GM21390 (cell line): Measurements from ENCODE around the gene TUT4.

ENCODE experiments used
- ATAC-seq: cut with Tn5 transposase; IDR thresholded peaks from one replicate; pipeline ENCODE4 v1.9.1; 2021; ENCODE audit not compliant: unreplicated experiment

Gene TUT4

GRCh38 chr1:52533713-52534112, 19.2 kb downstream of the TUT4 start:
- ATAC-seq: no peak

- ATAC-seq: no peak
These were observed 20.1 kb downstream of the TUT4 start for GRCh38 chr1:52532731-52533327.

- ATAC-seq: no peak
These were observed 20.6 kb downstream of the TUT4 start for GRCh38 chr1:52532247-52532646.

DNA sequence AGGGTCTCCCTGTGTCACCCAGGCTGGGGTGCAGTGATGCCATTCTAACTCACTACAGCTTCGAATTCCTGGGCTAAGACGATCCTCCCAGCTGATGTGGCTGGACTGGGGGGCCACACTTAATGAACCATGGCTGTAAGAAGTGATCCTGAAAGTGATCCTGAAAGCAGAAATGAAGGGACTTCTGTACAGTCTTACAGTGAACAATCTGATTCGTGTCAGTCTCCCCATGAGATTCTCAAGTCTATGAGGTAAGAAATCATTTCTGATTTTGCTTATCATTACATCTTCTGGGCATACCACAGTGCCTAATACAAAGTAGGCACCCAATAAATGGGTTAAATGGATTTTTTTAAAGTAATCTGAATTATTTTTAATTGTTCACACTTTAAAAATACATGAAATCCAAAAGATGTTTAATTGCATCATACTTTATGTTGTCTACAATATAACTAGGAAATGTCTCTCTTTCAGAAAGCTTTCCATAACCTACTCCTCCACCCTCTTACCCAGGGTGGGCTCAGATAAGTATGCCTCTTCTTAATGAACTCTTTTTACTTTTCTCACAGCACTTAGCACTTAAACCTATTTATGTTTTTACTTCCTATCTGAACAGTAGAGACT, 21.5 kb downstream of the TUT4 start:
- ATAC-seq: no peak

- ATAC-seq: no peak
These were observed 22.2 kb downstream of the TUT4 start for GRCh38 chr1:52530563-52531144.

DNA sequence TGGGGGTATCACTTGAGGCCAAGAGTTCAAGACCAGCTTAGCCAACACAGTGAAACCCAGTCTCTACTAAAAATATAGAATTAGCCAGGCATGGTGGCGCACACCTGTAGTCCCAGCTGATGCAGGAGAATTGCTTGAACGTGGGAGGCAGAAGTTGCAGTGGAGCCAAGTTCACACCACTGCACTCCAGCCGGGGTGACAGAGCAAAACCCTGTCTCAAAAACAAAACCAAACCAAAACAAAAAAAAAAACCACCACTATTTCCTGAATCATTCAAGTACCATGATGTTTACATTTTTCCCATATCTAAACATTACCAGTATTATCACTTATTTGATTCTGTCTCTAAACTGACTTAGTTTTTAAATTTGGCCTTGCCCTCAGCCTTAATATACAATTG, 29.5 kb downstream of the TUT4 start:
- ATAC-seq: no peak

DNA sequence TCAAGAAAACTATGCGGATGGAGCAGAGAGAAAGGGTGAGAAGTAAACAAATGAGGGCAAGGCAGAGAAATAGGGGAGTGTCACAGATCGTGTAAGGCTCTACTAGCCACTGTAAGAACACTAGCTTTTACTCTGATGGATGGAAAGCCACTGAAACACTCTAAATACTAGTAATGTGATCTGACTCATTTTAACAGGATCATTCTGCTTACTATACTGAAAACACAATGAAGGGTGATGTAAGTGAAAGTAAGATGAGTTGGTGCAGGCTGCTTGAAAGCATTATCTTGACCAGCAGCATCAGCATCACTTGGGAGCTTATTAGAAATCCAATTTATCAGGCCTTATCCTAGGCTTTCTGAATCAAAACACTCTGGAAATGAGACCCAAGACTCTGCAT, 32.7 kb downstream of the TUT4 start:
- no peak for ATAC-seq

DNA sequence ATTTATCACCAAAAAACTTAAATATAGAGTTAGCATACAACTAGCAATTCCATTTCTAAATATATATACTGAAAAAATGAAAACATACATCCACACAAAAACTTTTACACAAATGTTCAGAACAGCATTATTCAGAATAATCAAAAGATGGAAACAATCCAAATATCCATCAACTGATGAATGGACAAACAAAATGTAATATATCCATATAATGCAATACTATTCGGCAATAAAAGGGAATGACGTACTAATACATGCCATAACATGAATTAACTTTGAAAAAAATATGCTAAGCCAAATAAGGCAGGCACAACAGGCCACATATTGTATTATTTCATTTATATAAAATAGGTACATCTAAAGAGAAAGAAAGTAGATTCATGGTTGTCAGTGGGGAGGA, 33.9 kb downstream of the TUT4 start:
- no peak for ATAC-seq

DNA sequence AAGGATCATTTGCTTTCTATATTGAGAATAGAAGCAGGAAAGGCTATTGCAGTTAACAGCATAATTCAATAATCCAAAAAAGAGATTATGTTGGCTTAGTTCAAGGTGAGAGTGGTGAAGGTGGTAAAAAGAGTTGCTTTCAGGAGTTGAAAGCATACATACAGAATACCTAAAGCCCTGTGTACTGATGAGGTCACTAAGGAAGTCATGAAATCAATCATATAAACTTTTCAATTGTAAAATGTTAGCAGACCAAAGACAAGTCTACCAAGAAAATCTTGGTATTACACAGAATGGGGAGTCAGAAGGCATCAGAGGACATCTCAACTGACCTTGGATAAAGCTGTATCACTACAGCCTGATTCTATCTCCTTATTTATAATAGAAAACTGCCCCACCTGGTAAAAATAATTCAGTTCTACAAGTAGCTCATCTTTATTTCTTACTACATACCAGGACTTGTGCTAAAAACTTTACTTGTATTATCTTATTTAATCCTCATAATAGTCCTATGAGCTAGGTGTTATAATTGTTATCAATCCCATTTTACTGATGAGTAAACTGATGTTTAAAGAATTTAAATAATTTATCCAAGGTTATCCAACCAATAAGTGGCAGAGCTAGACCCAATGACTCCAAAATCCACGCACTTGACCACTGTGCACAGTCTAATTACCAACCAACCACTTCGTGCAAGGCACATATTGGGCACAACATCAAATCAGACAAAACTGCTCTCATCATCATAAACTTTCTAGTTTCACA, 40.9 kb downstream of the TUT4 start:
- ATAC-seq: no peak

DNA sequence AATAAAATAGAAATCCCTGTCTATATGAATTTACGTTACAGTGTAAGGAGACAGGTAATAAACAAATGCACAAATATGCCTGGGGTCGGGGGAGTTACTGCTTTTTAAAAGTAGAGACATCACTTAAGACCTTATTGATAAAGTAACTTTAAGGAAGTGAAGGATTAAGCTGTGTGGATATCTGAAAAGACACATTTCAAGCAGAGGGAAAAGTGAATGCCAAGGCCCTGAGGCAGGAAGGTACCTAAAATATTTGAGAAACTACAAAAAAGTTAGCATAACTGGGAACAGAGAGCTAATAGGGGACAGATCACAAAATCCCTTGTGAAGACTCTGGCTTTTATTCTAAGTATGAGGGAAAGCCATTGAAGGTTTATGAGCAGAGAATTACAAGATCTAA, 41.5 kb downstream of the TUT4 start:
- ATAC-seq: no peak

DNA sequence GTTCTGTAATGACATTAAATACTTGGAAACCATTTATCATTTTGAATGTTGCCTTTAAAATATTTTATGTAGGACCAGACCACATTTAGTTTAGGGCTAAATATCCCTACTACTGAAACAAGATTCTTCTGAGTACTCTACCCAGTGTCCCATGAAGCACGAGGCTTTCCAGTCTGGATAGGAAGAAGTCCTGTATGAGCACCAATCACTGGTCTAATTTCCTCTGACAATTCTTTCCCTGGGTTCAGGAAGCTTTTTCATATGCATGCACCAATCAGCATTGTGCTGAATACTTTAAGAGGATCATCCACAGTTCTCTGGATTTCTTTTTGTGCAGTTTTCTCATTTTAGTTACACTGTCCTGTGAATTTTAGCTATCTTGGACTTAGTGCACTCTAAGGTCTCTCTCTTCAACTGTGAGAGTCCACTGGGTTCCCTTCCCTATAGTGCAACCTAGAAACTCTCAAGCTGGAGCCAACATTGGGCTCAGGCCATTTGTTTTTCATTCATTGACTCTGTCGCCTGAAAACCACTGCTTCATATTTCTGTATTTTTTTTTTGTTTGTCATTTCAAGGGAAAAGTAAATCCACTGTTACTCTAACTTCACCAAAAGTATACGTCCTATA, 45.9 kb downstream of the TUT4 start:
- ATAC-seq: no peak

DNA sequence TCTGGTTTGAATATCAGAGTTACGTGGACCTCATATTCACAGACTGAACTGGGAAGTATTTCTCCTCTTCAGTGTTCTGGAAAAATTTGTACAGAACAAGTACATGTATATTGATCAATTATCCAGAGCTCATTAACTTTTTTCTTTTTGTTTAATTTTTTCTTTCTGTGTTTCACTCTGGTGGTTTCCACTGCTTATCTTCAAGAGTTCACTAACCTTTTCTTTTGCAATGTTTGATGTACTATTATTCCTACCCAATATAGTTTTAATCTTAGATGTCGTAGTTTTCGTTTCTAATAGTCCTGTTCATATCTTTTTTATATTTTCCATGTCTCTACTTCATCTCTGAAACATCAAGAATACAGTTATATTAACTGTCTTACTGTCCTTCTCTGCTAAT, 46.5 kb downstream of the TUT4 start:
- ATAC-seq: no peak

- no peak for ATAC-seq
These were observed 48.2 kb downstream of the TUT4 start for GRCh38 chr1:52504720-52505119.

DNA sequence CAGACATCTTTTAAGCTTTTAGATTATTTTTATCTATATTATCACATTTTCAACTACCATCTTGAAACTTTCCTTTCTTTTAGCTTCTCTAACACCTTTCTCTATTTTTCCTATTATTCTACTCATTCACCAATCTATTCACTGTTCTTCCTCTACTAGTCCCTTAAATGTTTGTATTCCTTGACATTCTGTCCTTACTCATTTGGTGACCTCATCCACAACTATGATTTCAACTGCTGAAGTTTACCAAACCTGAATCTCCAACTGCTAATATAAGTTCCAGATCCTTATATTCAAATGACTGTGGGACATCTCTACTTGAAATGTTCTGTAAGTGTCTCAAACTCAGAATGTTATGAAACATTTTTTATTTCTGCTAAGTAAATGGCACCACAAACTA, 49.2 kb downstream of the TUT4 start:
- ATAC-seq: no peak

DNA sequence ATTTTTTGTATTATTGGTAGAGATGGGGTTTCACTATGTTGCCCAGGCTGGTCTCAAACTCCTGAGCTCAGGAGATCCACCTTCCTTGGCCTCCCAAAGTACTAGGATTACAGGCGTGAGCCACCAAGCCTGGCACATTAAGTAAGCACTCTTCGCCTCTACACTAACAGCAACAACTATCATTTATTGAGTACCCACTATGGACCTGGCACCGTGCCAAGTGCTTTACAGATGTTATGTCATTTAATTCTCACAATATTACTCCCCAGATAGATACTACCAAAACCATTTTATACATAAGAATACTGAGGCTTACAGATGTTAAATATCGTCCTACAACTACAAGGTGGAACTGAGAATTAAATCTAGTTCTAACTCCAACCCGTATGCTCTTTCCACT, 50.1 kb downstream of the TUT4 start:
- ATAC-seq: no peak

- no peak for ATAC-seq
These were observed 65.3 kb downstream of the TUT4 start for GRCh38 chr1:52487632-52488031.

GRCh38 chr1:52482326-52483004, 70.4 kb downstream of the TUT4 start:
- no peak for ATAC-seq

DNA sequence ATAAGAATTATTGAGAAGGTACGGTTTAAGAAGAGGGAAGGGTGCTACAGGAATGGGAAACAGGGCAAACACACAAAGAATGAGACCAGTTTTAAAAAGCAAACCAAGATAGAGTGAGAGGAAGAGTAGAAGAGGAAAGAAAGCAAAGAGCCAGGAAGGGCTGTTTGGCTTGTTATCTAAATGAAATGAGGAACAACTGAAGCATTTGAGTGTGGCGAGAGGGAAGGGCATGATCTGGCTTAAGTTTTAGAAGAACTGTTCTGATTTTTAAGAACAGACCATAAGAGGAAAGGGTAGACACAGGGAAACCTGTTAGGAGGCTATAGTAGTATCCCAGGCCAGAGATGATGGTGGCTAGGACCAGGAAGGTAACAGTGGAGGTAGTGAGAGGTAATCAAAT, 73.8 kb downstream of the TUT4 start:
- no peak for ATAC-seq

- ATAC-seq: no peak
These were observed 75.0 kb downstream of the TUT4 start for GRCh38 chr1:52477876-52478275.

DNA sequence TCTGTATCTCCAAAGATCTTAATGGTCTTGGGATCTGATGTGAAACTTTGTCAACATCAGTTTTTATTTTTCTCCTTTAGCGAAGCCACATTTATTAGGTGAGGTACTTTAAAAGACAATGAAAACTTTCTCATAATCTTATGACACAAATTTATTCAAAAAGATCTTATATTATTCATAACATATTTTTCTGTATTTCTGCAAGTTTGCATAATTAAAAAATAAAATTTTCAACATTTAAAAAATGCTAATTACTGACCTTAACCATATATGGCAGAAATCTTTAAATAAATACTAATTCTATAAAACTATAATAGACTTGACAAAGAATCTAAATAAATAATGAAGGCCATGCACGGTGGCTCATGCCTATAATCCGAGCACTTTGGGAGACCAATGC, 75.9 kb downstream of the TUT4 start:
- ATAC-seq: no peak

- ATAC-seq: no peak
These were observed 78.1 kb downstream of the TUT4 start for GRCh38 chr1:52474807-52475206.
